Neural cell (in vitro differentiated cells): ENCODE measurements around the gene GRID1. TPM values are rescaled to one million over a fixed set of nuclear protein-coding genes. Genes with fewer than 3 reads are reported as not detected.
A peak's percentile ranks its signal among the peaks of the same experiment; 100 is the strongest.

Experiments
- H2AFZ ChIP-seq: fragments of 200-600, 300-800 bp; sonication (generic), shearing (Covaris generic); 2 replicates; pipeline ENCODE4 v1.6.0; 2014; ENCODE audit warnings: low read depth, mild to moderate bottlenecking, antibody characterized with exemption, low read length, moderate library complexity
- H3F3A ChIP-seq: fragments of 200-600 bp; shearing (Covaris generic); 2 replicates; pipeline ENCODE4 v1.6.1; 2016; ENCODE audit warnings: mild to moderate bottlenecking, moderate library complexity, mixed read lengths, antibody characterized with exemption, low read length; ENCODE audit not compliant: insufficient read depth, poor library complexity, severe bottlenecking
- H3K27ac ChIP-seq: fragments of 200-600, 300-800 bp; sonication (generic), shearing (Covaris generic); 2 replicates; pipeline ENCODE4 v1.5.1; 2014; ENCODE audit warnings: mild to moderate bottlenecking, low read length, moderate library complexity
- H3K27me3 ChIP-seq: fragments of 300-800, 200-600 bp; sonication (generic), shearing (Covaris generic); 2 replicates; pipeline ENCODE4 v1.6.0; 2014; ENCODE audit warnings: mild to moderate bottlenecking, low read depth, low read length, moderate library complexity; ENCODE audit not compliant: insufficient read depth
- H3K36me3 ChIP-seq: fragments of 300-800, 200-600 bp; sonication (generic), shearing (Covaris generic); 2 replicates; pipeline ENCODE4 v1.5.1; 2014; ENCODE audit warnings: mild to moderate bottlenecking, antibody characterized with exemption, low read length, moderate library complexity; ENCODE audit not compliant: insufficient read depth
- H3K4me2 ChIP-seq: fragments of 300-800, 200-600 bp; sonication (generic), shearing (Covaris generic); 2 replicates; pipeline ENCODE4 v1.6.0; 2014; ENCODE audit warnings: mild to moderate bottlenecking, low read length
- H3K4me3 ChIP-seq: fragments of 300-800, 200-600 bp; sonication (generic), shearing (Covaris generic); 2 replicates; pipeline ENCODE4 v1.5.1; 2014; ENCODE audit warnings: mild to moderate bottlenecking, low read length, moderate library complexity
- H3K79me2 ChIP-seq: fragments of 200-600 bp; shearing (Covaris generic); replicated peaks from 2 replicates; pipeline ENCODE4 v1.6.0; 2014; ENCODE audit warnings: mild to moderate bottlenecking, low read length, moderate library complexity; ENCODE audit not compliant: insufficient read depth
- H3K9ac ChIP-seq: fragments of 300-800, 200-600 bp; sonication (generic), shearing (Covaris generic); 2 replicates; pipeline ENCODE4 v1.6.1; 2016; ENCODE audit warnings: mild to moderate bottlenecking, low read length, mixed read lengths
- H3K9me2 ChIP-seq: fragments of 200-600 bp; shearing (Covaris generic); 2 replicates; pipeline ENCODE4 v1.6.1; 2016; ENCODE audit warnings: mild to moderate bottlenecking, low read length, mixed read lengths; ENCODE audit not compliant: insufficient read depth
- H3K9me3 ChIP-seq: fragments of 200-600, 300-800 bp; sonication (generic), shearing (Covaris generic); 2 replicates; pipeline ENCODE4 v1.6.1; 2016; ENCODE audit warnings: mild to moderate bottlenecking, mixed run types, low read length, moderate library complexity, mixed read lengths
- H4K20me1 ChIP-seq: fragments of 200-600 bp; shearing (Covaris generic); 2 replicates; pipeline ENCODE4 v1.6.1; 2016; ENCODE audit warnings: mild to moderate bottlenecking, mixed run types; ENCODE audit not compliant: insufficient read depth
- EP300 ChIP-seq: fragments of 450-650 bp; conservative IDR thresholded peaks from 2 replicates; pipeline ENCODE4 v1.6.1; 2014; ENCODE audit warnings: antibody characterized with exemption, mild to moderate bottlenecking, moderate library complexity; ENCODE audit not compliant: poor library complexity, severe bottlenecking
- EZH2 ChIP-seq: fragments of 200-600, 300-800 bp; shearing (Covaris generic), sonication (generic); IDR thresholded peaks from 2 replicates; pipeline ENCODE4 v1.6.1; 2014; ENCODE audit warnings: antibody characterized with exemption, low read length, borderline replicate concordance, mild to moderate bottlenecking; ENCODE audit not compliant: insufficient read depth, poor library complexity, severe bottlenecking
- MXI1 ChIP-seq: fragments of 450-650 bp; conservative IDR thresholded peaks from 2 replicates; pipeline ENCODE4 v1.6.1; 2014; ENCODE audit warnings: antibody characterized with exemption, mild to moderate bottlenecking; ENCODE audit not compliant: poor library complexity, severe bottlenecking
- POLR2AphosphoS5 ChIP-seq: IDR thresholded peaks from 2 replicates; pipeline ENCODE4 v1.6.1; 2012
- RAD21 ChIP-seq: fragments of 450-650 bp; conservative IDR thresholded peaks from 2 replicates; pipeline ENCODE4 v1.6.1; 2014; ENCODE audit warnings: antibody characterized with exemption, mild to moderate bottlenecking, moderate library complexity
- REST ChIP-seq: IDR thresholded peaks from 2 replicates; pipeline ENCODE4 v1.6.1; 2012; ENCODE audit warnings: borderline replicate concordance
- SMC3 ChIP-seq: fragments of 450-650 bp; conservative IDR thresholded peaks from 2 replicates; pipeline ENCODE4 v1.6.1; 2014; ENCODE audit warnings: antibody characterized with exemption, mild to moderate bottlenecking, moderate library complexity; ENCODE audit not compliant: poor library complexity
- TAF1 ChIP-seq: IDR thresholded peaks from 2 replicates; pipeline ENCODE4 v1.6.1; 2012; ENCODE audit warnings: low read depth
- polyA plus RNA-seq: library from polyadenylated mRNA; depleted of rRNA; stranded (reverse); fragments of >200 nt; gene quantifications from 2 replicates; pipeline ENCODE4 v1.2.3, GENCODE V29; 2014
- TF ChIP-seq, protein P1 (sequence below): fragments of 450-650 bp; IDR thresholded peaks from 2 replicates; pipeline ENCODE4 v1.5.1; 2014; ENCODE audit warnings: antibody characterized with exemption, mild to moderate bottlenecking, moderate library complexity; ENCODE audit not compliant: poor library complexity, severe bottlenecking

Gene GRID1
- polyA plus RNA-seq, 1 donor from 2014 or later, result 7.3 TPM

- TF ChIP-seq POLR2AphosphoS5, result no peak
- no peak for TF ChIP-seq MXI1
- no peak for TF ChIP-seq EP300
- TF ChIP-seq SMC3, result no peak
- no peak for TF ChIP-seq TAF1
- TF ChIP-seq RAD21, result no peak
- TF ChIP-seq REST, result no peak
- TF ChIP-seq, protein P1, sequence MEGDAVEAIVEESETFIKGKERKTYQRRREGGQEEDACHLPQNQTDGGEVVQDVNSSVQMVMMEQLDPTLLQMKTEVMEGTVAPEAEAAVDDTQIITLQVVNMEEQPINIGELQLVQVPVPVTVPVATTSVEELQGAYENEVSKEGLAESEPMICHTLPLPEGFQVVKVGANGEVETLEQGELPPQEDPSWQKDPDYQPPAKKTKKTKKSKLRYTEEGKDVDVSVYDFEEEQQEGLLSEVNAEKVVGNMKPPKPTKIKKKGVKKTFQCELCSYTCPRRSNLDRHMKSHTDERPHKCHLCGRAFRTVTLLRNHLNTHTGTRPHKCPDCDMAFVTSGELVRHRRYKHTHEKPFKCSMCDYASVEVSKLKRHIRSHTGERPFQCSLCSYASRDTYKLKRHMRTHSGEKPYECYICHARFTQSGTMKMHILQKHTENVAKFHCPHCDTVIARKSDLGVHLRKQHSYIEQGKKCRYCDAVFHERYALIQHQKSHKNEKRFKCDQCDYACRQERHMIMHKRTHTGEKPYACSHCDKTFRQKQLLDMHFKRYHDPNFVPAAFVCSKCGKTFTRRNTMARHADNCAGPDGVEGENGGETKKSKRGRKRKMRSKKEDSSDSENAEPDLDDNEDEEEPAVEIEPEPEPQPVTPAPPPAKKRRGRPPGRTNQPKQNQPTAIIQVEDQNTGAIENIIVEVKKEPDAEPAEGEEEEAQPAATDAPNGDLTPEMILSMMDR, result no peak
- TF ChIP-seq EZH2, result no peak
- H3F3A ChIP-seq, result no peaks in the 10 kb centered on the region
- no peak overlapping the region for H3K27ac ChIP-seq
- no peaks in the 10 kb centered on the region for H4K20me1 ChIP-seq
- H3K4me2 ChIP-seq, result no peak overlapping the region
- no peaks in the 10 kb centered on the region for H3K27me3 ChIP-seq
- H3K4me3 ChIP-seq, result no peak overlapping the region
- no peaks in the 10 kb centered on the region for H3K79me2 ChIP-seq
- H3K9me2 ChIP-seq, result no peaks in the 10 kb centered on the region
- H2AFZ ChIP-seq, result no peak overlapping the region
- no peaks in the 10 kb centered on the region for H3K9me3 ChIP-seq
- H3K36me3 ChIP-seq, result no peaks in the 10 kb centered on the region
- no peak overlapping the region for H3K9ac ChIP-seq
Observed at GRCh38 chr10:86292462-86293395, 73.9 kb downstream of the GRID1 start.

DNA sequence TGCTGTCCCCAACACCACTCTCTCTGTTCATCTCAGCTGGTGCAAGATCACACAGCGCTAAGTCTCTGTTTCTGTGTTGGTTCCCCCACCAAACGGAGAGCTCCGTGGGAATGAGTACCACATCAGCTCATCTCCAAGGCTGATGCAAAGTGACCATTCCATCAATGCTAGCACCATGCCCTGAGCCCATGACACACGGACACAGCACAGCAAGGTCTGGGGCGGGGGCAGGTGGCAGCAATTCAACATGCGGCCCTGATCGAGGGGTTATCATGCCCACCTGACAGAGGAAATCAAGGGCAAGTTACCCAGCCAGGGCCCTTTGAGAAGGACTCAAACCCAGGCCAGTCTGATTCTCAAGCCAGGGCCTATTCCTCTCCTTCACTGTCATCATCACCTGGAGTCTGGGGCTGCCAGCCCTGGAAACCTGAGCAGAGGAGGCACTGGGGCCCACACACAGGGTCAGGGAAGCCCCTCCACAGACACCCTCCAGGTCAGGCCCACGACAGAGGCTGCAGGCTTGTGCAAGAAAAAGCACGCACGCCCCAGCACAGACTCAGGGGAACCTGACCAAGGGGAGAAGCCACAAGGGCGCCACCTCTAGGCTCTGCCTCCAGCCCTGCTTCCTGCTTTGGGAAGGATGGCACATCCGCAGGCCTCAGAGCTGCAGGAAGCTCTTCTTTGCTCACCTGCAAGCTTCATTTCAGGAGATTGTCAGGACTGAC lies 74.8 kb downstream of the GRID1 start:
- Histone ChIP-seq H3K79me2 (no peaks in the 10 kb centered on the region), H3K4me2 (no peak overlapping the region), H3K4me3 (no peak overlapping the region), H3F3A (no peaks in the 10 kb centered on the region), H3K27me3 (no peaks in the 10 kb centered on the region), H3K9me2 (no peaks in the 10 kb centered on the region), H3K9me3 (no peaks in the 10 kb centered on the region), H2AFZ (no peak overlapping the region), H3K9ac (no peak overlapping the region), H4K20me1 (no peaks in the 10 kb centered on the region), H3K36me3 (no peaks in the 10 kb centered on the region), H3K27ac (no peak overlapping the region)
- TF ChIP-seq EP300 (no peak), RAD21 (peak; percentile 9)
- TF ChIP-seq, protein P1, result peak; percentile 25
